NCI-H2107 treated with DMSO at 0.1 percent for 48 hours (cell line): ENCODE data around the gene TSPAN15.
"Not testable (repeated sequence)": the region's sequence is repeated elsewhere in the genome, so short reads cannot be mapped to it uniquely, and the experiment has no call there.

ENCODE experiments used
- DNase-seq: peaks from one replicate; lab custom pipeline; 2025; ENCODE audit not compliant: unreplicated experiment; lab: John Stamatoyannopoulos, UW

TSPAN15 gene

GRCh38 chr10:69445041-69445440 lies 6.2 kb upstream of the TSPAN15 start:
- no peak for DNase-seq

- DNase-seq = no peak
These were observed 5.0 kb upstream of the TSPAN15 start for GRCh38 chr10:69446229-69446628.

DNA sequence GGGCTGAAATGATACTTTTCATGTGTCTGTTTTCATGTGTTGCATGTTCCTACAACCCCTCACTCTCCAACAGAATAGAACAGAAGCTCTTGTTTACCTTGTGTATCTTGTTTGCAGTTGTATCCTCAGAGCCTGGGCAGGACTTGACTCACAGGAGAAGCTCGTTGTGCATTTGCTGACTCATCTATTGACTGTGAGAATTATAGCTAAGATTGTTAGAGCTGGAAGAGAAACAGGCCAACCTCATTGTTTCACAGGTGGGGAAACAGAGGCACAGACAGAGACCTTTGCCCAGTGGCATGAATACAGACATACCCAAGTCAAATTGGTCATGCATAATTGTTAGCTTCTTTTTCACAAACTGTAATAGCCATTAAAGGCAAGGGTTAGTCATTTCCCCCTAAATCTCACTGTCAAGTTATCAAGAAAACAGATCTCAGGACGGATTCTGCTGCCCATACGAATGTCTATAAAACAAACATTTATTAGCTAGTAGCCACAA lies 4.6 kb upstream of the TSPAN15 start:
- no peak for DNase-seq

DNA sequence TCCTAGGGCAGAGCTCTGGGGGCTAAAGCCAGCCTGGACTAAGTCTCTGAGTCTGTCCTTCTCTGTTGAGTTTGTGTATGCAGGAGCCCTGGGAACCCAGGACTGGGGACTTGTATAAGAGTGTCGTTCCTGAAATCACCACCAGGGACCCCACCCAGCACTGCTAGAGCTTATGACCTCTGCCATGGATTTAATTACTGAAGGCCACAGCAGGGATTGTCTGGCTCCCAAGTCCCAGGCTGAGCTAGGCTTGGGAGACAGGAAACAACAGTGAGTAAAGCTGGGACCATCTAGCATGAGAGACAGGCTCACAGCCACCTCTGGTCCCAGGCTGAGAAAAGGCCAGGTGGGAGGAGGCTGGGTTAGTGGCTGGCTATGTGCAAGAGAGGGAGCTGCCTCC lies 1.4 kb upstream of the TSPAN15 start:
- DNase-seq = no peak

DNA sequence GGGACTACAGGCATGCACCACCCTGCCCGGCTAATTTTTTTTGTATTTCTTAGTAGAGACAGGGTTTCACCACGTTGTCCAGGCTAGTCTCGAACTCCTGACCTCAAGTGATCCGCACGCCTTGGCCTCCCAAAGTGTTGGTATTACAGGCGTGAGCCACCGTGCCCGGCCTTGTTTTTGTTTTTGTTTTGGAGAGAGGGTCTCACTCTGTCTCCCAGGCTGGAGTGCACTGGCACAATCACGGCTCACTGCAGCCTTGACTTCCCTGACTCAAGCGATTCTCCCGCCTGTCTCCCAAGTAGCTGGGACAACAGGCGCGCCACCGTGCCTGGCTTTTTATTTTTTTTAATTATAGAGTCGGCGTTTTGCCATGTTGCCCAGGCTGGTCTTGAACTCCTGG lies 870 bp upstream of the TSPAN15 start:
- not testable (repeated sequence) for DNase-seq

DNA sequence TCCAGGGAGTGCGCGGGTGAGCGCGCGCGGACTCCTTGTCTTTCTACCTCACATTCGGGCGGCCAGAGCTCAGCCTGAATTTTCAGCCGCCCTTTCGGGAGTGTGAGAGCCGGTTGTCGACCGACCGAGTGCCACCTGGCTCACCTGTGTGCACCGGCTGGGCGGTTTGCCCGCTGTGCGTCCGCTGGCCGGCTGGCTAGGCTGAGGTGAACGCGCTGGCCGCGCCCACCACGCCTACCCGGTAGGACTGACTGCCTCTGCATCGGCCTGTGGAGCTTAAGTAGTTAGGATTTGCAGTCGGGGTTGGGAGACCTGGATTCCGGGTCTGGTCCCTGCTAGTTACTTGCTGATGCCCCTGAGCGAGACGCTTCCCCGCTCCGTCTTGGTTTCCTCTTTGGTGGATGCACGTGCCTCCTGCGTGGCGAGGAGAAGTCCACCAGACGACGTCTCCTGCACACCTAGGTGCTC lies 553 bp downstream of the TSPAN15 start:
- DNase-seq = no peak

GRCh38 chr10:69452676-69453415 lies 1.6 kb downstream of the TSPAN15 start:
- DNase-seq = no peak

DNA sequence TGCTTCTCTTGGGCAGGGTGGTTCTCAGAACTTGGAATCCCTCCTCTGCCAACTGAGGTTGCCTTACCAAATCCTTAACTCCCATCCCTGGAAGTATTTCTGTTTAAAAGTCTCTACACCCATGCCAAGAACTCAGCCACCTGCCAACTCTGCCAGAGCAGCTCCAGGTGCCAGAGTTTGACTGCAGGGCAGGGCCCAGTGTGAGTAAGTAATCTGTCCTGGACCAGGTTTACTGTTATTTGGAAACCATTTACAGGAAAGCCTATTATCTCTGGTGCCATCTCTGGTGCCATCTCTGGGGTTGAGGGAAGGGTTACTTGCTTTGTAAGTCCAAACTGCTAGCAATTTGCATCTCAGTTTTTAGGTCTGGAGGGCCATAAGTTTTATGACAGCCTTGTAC lies 2.5 kb downstream of the TSPAN15 start:
- DNase-seq = no peak

DNA sequence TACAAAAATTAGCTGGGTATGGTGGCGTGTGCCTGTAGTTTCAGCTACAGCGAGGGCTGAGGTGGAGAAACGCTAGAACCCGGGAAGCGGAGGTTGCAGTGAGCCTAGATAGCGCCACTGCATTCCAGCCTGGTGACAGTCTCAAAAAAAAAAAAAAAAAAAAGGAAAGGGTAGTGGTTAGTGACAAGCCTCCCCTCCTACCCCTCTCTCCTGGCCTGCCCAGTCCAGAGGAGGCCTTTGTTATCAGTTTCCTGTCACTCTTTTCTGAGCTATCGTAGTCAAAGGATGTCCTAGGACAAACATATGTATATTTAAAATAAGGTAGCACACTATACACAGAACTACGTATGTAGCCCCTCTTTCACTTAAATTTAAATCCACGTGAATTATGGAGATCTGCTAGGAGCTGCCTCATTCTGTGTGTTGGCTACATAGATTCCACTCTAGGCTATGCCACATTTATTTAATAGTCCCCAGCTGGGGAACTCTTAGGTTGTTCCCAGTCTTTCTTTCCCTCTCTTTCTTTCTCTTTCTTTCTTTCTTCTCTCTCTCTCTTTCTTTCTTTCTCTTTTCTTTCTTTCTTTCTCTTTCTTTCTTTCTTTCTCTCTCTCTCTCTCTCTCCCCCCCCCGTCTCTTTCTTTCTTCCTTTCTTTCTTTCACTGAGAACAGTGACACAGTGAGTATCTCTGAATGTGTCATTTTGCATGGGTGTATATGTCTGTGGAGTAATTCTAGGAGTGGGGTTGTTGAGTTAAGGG lies 3.9 kb downstream of the TSPAN15 start:
- DNase-seq = no peak

- no peak for DNase-seq
These were observed 5.8 kb downstream of the TSPAN15 start for GRCh38 chr10:69456880-69457693.

- DNase-seq = no peak
These were observed 6.5 kb downstream of the TSPAN15 start for GRCh38 chr10:69457771-69458237.

DNA sequence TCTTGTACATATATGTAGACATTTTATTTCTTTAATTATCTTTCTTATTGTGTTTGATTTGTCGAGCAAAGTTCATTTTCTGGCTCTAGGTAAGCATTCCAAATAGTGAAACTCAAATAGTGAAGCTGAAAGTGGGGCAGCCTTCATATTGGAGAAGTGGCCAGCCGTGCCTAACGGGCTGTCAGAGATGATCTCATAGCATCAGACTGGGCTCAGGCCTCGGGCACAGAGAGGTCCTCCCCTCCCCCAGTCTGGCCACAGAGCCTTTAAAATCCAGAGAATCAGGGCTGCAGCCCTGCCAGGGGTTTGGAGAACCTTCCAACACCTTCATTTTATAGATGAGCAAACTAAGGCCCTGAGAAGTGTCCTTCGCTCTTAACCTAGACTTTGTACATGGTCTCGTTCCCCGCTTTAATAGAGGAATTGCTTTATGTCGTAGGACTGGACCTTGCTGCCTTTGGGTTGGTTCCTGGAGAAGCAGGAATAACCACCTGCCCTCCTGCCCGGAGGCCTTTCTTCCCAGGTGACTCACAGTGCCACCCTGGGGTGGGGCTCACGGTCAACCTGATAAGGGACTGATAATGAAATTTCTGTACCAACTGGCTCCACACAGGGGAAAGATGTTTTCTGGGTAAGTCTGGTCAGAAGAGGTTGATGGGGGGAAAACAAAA lies 7.3 kb downstream of the TSPAN15 start:
- no peak for DNase-seq

DNA sequence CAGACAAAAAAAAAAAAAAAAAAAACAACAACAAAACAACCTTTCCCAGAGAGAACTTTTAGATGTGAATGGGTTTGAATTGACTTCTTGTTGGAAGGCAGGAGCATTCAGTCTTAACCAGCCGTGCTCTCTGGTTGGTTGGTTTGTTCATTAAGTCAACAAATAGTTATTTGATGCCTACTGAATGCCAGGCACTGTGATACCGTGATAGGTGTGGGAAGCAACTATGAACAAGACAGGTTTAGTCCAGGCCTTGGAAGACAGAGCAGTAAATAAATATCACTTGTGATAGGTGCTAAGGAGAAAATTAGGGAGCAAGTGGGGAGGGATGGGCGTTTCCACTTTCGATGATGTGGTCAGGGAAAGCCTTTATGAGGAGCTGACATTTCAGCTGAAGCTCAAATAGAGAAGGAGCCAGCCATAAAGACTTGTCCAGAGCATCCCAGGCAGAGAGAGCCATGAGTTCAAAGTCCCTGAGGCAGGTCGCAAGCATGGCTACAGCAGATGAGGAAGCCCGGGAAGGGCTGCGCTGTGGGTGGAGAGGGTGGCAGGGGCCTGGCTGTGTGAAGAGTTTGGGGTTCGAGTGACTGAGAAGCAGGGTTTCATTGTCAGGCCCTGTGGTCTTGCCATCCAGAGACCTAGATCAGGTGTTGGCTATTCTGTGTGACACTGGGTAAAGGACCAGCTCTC lies 8.0 kb downstream of the TSPAN15 start:
- DNase-seq = no peak

DNA sequence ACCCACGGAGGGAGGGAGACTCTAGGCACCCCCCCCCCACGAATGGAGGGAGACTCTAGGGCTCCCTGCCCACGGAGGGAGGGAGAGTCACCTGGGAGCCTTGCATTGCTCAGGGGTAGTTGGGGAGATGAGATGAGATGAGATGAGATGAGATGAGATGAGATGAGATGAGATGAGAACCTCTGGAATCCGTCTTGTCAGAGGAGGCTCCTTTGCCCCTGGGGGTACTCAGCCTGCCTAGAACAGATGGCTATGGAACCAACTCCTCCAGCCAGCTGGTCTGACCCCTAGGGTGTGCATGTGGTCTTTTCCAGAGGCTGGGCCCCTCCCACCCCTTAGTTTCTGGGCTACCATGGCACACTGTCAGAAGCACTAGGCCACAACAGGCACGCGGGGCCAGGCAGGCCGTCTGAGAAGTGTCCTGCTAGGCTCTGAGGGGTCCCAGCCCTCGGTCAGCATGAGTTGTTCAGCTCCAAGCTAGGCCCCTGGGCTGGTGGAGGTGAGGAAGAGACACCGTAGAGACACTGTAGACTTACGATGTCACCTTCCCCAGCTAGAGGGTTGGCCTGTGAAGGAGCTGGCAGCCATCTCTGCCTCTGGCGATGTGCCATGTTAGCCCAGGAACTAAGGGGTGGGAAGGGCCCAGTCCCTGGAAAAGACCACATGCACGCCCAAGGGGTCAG lies 8.8 kb downstream of the TSPAN15 start:
- DNase-seq = no peak

GRCh38 chr10:69460576-69461242 lies 9.4 kb downstream of the TSPAN15 start:
- no peak for DNase-seq

DNA sequence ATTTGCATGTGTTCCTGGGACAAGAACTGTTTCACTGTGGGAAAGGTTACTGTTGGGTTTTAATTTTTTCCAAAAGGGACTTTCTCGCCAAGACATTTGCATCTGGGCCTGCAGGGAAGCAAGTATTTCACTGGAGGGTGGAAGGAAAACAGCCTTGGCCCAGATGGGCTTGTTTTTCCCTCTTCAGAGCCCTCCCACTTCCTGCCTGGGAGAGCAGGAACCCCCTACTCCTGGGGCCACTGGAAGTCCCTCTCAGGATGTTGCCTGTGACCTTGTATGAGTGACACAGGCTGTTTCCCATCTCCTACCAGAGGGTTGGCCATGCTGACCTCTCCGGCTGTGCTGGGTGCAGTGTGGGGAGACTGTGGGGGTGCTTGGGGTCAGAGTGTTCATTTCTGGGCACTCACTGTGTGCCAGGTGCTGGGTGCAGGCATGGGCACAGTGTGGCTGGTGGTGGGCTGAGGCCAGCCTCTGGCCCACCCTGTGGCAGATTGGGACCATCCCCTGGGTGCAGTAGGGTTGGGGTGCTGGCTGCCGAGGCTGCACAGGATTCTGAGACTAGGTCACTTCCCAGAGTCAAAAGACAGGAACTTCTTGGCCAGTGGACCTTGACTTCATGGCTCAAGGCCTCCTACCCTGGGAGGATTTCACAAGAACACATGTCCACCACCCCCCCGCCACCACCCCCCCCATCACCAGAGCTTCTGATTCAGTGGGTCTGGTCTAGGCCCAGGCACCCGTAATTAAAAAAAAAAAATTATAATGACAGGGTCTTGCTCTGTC lies 10.2 kb downstream of the TSPAN15 start:
- no peak for DNase-seq

DNA sequence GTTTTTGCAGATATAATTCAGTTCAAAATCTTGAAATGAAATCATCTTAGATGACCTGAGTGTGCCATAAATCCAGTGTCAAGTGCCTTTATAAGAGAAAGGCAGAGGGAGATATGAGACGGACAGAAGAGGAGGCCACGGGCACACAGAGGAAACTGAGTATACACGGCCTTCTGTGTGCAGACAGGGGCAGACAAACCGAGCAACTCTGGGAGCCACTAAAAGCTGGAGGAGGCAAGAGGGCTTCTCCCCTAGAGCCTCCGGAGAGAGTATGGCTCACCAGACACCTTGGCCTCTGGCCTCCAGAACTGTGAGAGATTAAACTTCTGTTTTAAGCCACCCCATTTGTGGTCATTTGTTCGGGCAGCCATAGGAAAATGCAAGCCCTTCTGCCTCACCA lies 12.6 kb downstream of the TSPAN15 start:
- DNase-seq = no peak

- no peak for DNase-seq
These were observed 13.1 kb downstream of the TSPAN15 start for GRCh38 chr10:69464401-69464800.
